ENCODE measurements around the gene CAPZB.

DNA sequence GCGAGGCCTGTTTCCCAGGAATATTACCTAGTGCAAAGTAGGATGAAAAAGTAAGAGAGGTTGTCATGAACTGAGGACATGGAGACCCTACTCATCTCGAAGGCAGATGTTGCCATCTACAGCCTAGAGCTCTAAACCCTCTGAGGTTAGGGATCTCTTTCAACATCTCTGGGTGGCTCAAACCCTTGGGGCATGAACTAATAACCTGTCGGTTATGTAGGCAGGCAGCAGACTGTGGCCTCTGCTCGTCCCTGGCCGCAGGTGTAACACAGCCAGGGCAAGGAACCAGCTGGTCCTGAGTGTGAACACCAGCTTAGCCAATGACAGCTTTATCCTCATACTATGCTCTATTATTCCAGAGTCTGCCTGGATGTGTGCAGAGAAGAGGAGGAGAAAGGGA lies 13.2 kb downstream of the CAPZB start:
- no peak for TF ChIP-seq POLR2A (IDR thresholded peaks at IDR 0.05)
- TF ChIP-seq, protein P1, sequence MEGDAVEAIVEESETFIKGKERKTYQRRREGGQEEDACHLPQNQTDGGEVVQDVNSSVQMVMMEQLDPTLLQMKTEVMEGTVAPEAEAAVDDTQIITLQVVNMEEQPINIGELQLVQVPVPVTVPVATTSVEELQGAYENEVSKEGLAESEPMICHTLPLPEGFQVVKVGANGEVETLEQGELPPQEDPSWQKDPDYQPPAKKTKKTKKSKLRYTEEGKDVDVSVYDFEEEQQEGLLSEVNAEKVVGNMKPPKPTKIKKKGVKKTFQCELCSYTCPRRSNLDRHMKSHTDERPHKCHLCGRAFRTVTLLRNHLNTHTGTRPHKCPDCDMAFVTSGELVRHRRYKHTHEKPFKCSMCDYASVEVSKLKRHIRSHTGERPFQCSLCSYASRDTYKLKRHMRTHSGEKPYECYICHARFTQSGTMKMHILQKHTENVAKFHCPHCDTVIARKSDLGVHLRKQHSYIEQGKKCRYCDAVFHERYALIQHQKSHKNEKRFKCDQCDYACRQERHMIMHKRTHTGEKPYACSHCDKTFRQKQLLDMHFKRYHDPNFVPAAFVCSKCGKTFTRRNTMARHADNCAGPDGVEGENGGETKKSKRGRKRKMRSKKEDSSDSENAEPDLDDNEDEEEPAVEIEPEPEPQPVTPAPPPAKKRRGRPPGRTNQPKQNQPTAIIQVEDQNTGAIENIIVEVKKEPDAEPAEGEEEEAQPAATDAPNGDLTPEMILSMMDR (IDR thresholded peaks at IDR 0.05): no peak

All from adrenal gland (tissue), 5 donors.